K562 (cell line): ENCODE data around the gene UBN1. TPM values are rescaled to one million over a fixed set of nuclear protein-coding genes. Genes with fewer than 3 reads are reported as not detected.

Experiments
- CREM ChIP-seq: IDR thresholded peaks from 2 replicates; pipeline ENCODE4 v1.6.1; 2014; ENCODE audit warnings: antibody characterized with exemption, low read depth
- HDAC1 ChIP-seq, 2 experiments: fragments of 450-650 bp; IDR thresholded peaks; 2 replicates each; pipeline ENCODE4 v1.6.1; 2016 to 2017; ENCODE audit warnings: inconsistent platforms in 1 of 2, mild to moderate bottlenecking in 1 of 2, moderate library complexity in 1 of 2
- polyA plus RNA-seq, 8 experiments: library from polyadenylated mRNA; depleted of rRNA in 4 of 8; stranded (reverse) in 5 of 8; unstranded in 3 of 8; fragments of >200 nt; fragmentation: Nextera tagmentation in 2 of 8; fragmentation: Illumina TruSeq in 1 of 8; extraction: Ambion mirVana in 2 of 8; extraction: Trizol in 1 of 8; gene quantifications; 2 replicates each; pipeline versions ENCODE4 v1.2.1 to v1.2.3, GENCODE V29; 2011 to 2014; ENCODE audit warnings: inconsistent platforms in 1 of 8, missing spikeins in 1 of 8
- total RNA-seq, 7 experiments: library from RNA; depleted of rRNA in 6 of 7; stranded (reverse); fragments of >200 nt in 6 of 7; fragmentation: Illumina TruSeq in 2 of 7; extraction: Trizol in 2 of 7; gene quantifications; 2 replicates each; pipeline versions ENCODE4 v1.2.1 to v1.2.3, GENCODE V29; 2011 to 2021; ENCODE audit warnings: low replicate concordance in 1 of 7
- TF ChIP-seq, protein P1 (sequence below), 2 experiments: fragments of 450-650 bp; formaldehyde crosslinking in 1 of 2; IDR thresholded peaks; 2 replicates each; pipeline versions ENCODE4 v1.4.0 to v1.6.1; 2014 to 2020; ENCODE audit warnings: mild to moderate bottlenecking in 2 of 2, borderline replicate concordance in 1 of 2, low read depth in 1 of 2

The UBN1 gene
- total and polyA plus RNA-seq, 9 of the 15 experiments (the other 6 are each of a cell fraction or from before 2014, with no cell fraction given), result 1.5 to 45.7 (median 20.6) TPM

DNA sequence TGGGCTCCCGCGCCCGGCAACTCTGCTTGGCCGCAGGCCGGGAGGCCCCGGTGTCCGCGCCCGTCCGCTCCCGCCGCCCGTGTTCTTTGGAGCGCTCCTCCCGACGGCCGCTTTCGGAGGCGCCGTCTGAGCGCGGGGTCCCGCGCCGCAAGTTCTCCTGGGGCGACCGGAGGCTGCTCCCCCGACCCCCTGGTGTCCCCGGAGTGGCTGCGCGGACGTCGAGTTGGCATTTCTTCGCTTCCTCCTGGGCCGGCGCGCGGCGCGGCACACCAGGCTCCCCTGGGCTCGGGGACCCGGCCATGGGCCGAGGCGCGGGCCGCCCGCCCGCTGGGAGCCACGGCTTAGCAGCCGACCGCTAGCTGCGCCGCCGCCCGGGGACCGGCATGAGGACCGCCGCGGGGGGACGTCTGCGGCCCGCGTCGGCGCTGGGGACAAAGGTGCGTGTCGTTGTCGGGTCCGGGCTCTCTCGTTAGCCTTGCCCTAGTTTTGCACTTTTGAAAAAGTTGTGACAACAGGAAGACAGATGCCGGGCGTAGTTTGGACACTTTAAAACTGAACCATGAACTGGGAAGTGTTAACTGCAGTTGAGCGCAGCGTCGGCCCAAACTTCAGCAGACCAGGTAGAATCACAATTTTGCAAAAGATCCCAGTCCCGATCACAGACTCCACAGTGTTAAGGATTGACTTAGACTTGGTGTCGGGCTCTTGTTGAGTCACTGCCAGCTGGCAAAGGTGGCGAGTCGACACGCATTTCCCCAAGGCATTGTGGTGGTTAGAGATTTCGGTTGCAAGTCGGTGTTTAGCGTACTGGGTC lies 700 bp downstream of the UBN1 start (continued):
- TF ChIP-seq, protein P1, sequence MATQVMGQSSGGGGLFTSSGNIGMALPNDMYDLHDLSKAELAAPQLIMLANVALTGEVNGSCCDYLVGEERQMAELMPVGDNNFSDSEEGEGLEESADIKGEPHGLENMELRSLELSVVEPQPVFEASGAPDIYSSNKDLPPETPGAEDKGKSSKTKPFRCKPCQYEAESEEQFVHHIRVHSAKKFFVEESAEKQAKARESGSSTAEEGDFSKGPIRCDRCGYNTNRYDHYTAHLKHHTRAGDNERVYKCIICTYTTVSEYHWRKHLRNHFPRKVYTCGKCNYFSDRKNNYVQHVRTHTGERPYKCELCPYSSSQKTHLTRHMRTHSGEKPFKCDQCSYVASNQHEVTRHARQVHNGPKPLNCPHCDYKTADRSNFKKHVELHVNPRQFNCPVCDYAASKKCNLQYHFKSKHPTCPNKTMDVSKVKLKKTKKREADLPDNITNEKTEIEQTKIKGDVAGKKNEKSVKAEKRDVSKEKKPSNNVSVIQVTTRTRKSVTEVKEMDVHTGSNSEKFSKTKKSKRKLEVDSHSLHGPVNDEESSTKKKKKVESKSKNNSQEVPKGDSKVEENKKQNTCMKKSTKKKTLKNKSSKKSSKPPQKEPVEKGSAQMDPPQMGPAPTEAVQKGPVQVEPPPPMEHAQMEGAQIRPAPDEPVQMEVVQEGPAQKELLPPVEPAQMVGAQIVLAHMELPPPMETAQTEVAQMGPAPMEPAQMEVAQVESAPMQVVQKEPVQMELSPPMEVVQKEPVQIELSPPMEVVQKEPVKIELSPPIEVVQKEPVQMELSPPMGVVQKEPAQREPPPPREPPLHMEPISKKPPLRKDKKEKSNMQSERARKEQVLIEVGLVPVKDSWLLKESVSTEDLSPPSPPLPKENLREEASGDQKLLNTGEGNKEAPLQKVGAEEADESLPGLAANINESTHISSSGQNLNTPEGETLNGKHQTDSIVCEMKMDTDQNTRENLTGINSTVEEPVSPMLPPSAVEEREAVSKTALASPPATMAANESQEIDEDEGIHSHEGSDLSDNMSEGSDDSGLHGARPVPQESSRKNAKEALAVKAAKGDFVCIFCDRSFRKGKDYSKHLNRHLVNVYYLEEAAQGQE (IDR thresholded peaks at IDR 0.05; ENCODE audit: borderline replicate concordance), result 0 out of 2 replicates have a peak, but pooled peaks have one; percentile 4
- TF ChIP-seq, protein P1 (CRISPR knock-in tag; IDR thresholded peaks at IDR 0.05; ENCODE audit: low read depth), result no peak
- TF ChIP-seq CREM (0 out of 2 replicates have a peak, but pooled peaks have one; percentile 4), HDAC1 (IDR thresholded peaks at IDR 0.05) (peak in 1 of 2 experiments; percentile 35; a peak in 2 of 4 replicates)
